Aorta (tissue), 5 donors: ENCODE measurements around the gene RAB13. TPM values are rescaled to one million over a fixed set of nuclear protein-coding genes. Genes with fewer than 3 reads are reported as not detected.

Source experiments
- ATAC-seq: fragments of 200-7000 bp; cut with Tn5 transposase; one replicate; pipeline ENCODE4 v1.9.1; 2022; ENCODE audit warnings: moderate library complexity; ENCODE audit not compliant: low FRiP score
- DNase-seq, 2 donors: peaks; one replicate each; pipeline ENCODE4 v3.0.0-alpha.2; 2020
- H3K27ac ChIP-seq, 2 donors: one replicate each; pipeline ENCODE4 v1.5.1; 2013; ENCODE audit warnings: low read length in 2 of 2, mild to moderate bottlenecking in 2 of 2, moderate library complexity in 2 of 2, control low read depth in 1 of 2, inconsistent platforms in 1 of 2, low read depth in 1 of 2
- H3K27me3 ChIP-seq, 2 donors: one replicate each; pipeline ENCODE4 v1.6.1; 2013; ENCODE audit warnings: control low read depth in 1 of 2, low read length in 1 of 2, mild to moderate bottlenecking in 1 of 2, moderate library complexity in 1 of 2; ENCODE audit not compliant: insufficient read depth in 2 of 2, control insufficient read depth in 1 of 2
- H3K36me3 ChIP-seq, 2 donors: one replicate each; pipeline ENCODE4 v1.6.1; 2013; ENCODE audit warnings: control low read depth in 1 of 2, low read length in 1 of 2, mild to moderate bottlenecking in 1 of 2; ENCODE audit not compliant: insufficient read depth in 2 of 2, control insufficient read depth in 1 of 2
- H3K4me1 ChIP-seq, 2 donors: one replicate each; pipeline ENCODE4 v1.6.1; 2013; ENCODE audit warnings: low read length in 2 of 2, control low read depth in 1 of 2, mild to moderate bottlenecking in 1 of 2, moderate library complexity in 1 of 2; ENCODE audit not compliant: insufficient read depth in 2 of 2, control insufficient read depth in 1 of 2
- H3K4me3 ChIP-seq, 2 donors: one replicate each; pipeline ENCODE4 v1.5.1; 2013; ENCODE audit warnings: low read length in 2 of 2, control low read depth in 1 of 2, mild to moderate bottlenecking in 1 of 2
- H3K9me3 ChIP-seq: one replicate; pipeline ENCODE4 v1.6.1; 2013; ENCODE audit warnings: mild to moderate bottlenecking, low read length; ENCODE audit not compliant: control insufficient read depth
- WGBS, 2 donors: extraction: QIAGEN DNeasy Blood & Tissue Kit; methylation state at CpG; one replicate each; pipeline ENCODE4 v1.1.7; 2013; 5-methylcytosine and 5-hydroxymethylcytosine counted together
- intact Hi-C, 2 donors: fragments of 100-400 bp; cut with DNase I; formaldehyde crosslinking; loops; one replicate each; pipeline versions ENCODE4 v1.14.2 to v1.15.0; 2022
- microRNA-seq, 2 donors: library from miRNA; unstranded; fragments of <30 nt; microRNA quantifications; one replicate each; pipeline ENCODE4 v1.2.0, GENCODE V29; 2020
- polyA plus RNA-seq, 2 donors: library from polyadenylated mRNA; stranded (reverse); fragments of 200-250 nt; gene quantifications; one replicate each; pipeline ENCODE4 v1.2.3, GENCODE V29; 2013
- total RNA-seq, 2 donors: library from RNA; stranded (reverse); fragmentation: NEBNext Ultra II Directional; extraction: Animal tissue kit (Norgen Biotek cat#: 25700); gene quantifications; one replicate each; pipeline ENCODE4 v1.2.1, GENCODE V29; 2021
- donor health status: healthy with polysubstance abuse.
- donor health status: Bipolar disorder and iron deficiency.
- donor health status: DM: no; HTN: no; CAD: no.
- donor health status: DM: no; HTN: no; CAD: no.
- donor health status: DM: yes; HTN: yes; CAD: no.

The RAB13 gene
- total and polyA plus RNA-seq, 4 donors = 127 to 643 (median 200) TPM

GRCh38 chr1:153936011-153936802 lies 49.9 kb downstream of the RAB13 start:
- WGBS, 2 donors = 95 to 97% methylated on average over 12 of the region's 12 CpGs
- H3K27ac ChIP-seq = no peak overlapping the region
- no peak for ATAC-seq
- H3K36me3 ChIP-seq = peaks cover 6 to 10% of the 10 kb centered on the region in 2 donors
- intact Hi-C loops = no loop called here
- peak in 1 of 2 donors; percentile 37 for DNase-seq
- no peaks in the 10 kb centered on the region for H3K9me3 ChIP-seq
- no peaks in the 10 kb centered on the region for H3K4me1 ChIP-seq
- H3K27me3 ChIP-seq = no peaks in the 10 kb centered on the region
- no peak overlapping the region for H3K4me3 ChIP-seq

GRCh38 chr1:153934746-153935145 lies 51.4 kb downstream of the RAB13 start:
- intact Hi-C loops = no loop called here
- Histone ChIP-seq H3K9me3 (no peaks in the 10 kb centered on the region), H3K27ac (no peak overlapping the region), H3K4me3 (no peak overlapping the region), H3K4me1 (no peaks in the 10 kb centered on the region), H3K27me3 (no peaks in the 10 kb centered on the region), H3K36me3 (peaks cover 6 to 11% of the 10 kb centered on the region in 2 donors)
- ATAC-seq (no peak), DNase-seq (peak in 1 of 2 donors; percentile 72)
- WGBS, 2 donors = 94 to 96% methylated on average over 9 of the region's 9 CpGs

- no peaks in the 10 kb centered on the region for H3K9me3 ChIP-seq
- intact Hi-C loops = no loop called here
- H3K4me3 ChIP-seq = no peak overlapping the region
- no peaks in the 10 kb centered on the region for H3K4me1 ChIP-seq
- H3K27ac ChIP-seq = no peak overlapping the region
- 93 to 98% methylated on average over 11 of the region's 11 CpGs for WGBS, 2 donors
- ATAC-seq = no peak
- H3K36me3 ChIP-seq = peaks cover 6 to 11% of the 10 kb centered on the region in 2 donors
- H3K27me3 ChIP-seq = no peaks in the 10 kb centered on the region
- DNase-seq = peak in 1 of 2 donors; percentile 37
These were observed 52.2 kb downstream of the RAB13 start for GRCh38 chr1:153933955-153934354.

GRCh38 chr1:153933430-153933829 lies 52.7 kb downstream of the RAB13 start:
- Histone ChIP-seq H3K27me3 (no peaks in the 10 kb centered on the region), H3K36me3 (peaks cover 6 to 11% of the 10 kb centered on the region in 2 donors), H3K4me3 (no peak overlapping the region), H3K4me1 (no peaks in the 10 kb centered on the region), H3K27ac (no peak overlapping the region), H3K9me3 (no peaks in the 10 kb centered on the region)
- DNase-seq = peak in 1 of 2 donors; percentile 67
- intact Hi-C loops = no loop called here
- no peak for ATAC-seq
- 88 to 95% methylated on average over 12 to 14 of the region's 14 CpGs for WGBS, 2 donors

GRCh38 chr1:153932156-153933131 lies 53.7 kb downstream of the RAB13 start:
- no peak overlapping the region for H3K27ac ChIP-seq
- no peaks in the 10 kb centered on the region for H3K27me3 ChIP-seq
- peak in 1 of 2 donors; percentile 65 for DNase-seq
- H3K9me3 ChIP-seq = no peaks in the 10 kb centered on the region
- H3K36me3 ChIP-seq = peaks cover 6 to 11% of the 10 kb centered on the region in 2 donors
- 93 to 95% methylated on average over 18 of the region's 18 CpGs for WGBS, 2 donors
- H3K4me3 ChIP-seq = no peak overlapping the region
- intact Hi-C loops = no loop called here
- H3K4me1 ChIP-seq = no peaks in the 10 kb centered on the region
- ATAC-seq = no peak

Small RNA genes lying within 50 kb of the gene (microRNA-seq; reads per million reads assigned to microRNA genes)
- gene MIR6737 = 0 to 3.0 reads per million in 2 donors

Other genes with a start within 250 kb of the RAB13 start
- gene SLC27A3, start 210.9 kb downstream of the RAB13 start, total RNA-seq = 10 to 100 TPM; 52.4 to 54.5 TPM
- 100 to 1,000 TPM in 1 of 2 donors, 10 to 100 TPM in 1; 26.3 to 166 TPM for gene SLC27A3, start 210.9 kb downstream of the RAB13 start, polyA plus RNA-seq
- 10 to 100 TPM; 52.3 to 67.8 TPM for gene GATAD2B, start 63.4 kb downstream of the RAB13 start, total RNA-seq
- 1 to 10 TPM; 6.4 to 7.8 TPM for gene GATAD2B, start 63.4 kb downstream of the RAB13 start, polyA plus RNA-seq
- 10 to 100 TPM; 45.7 to 94.7 TPM for gene DENND4B, start 39.6 kb downstream of the RAB13 start, total RNA-seq
- gene DENND4B, start 39.6 kb downstream of the RAB13 start, polyA plus RNA-seq = 10 to 100 TPM in 1 of 2 donors, 1 to 10 TPM in 1; 6.6 to 34.6 TPM
- 10 to 100 TPM; 31.2 to 49.7 TPM for gene CRTC2, start 27.7 kb downstream of the RAB13 start, total RNA-seq
- gene CRTC2, start 27.7 kb downstream of the RAB13 start, polyA plus RNA-seq = 10 to 100 TPM; 14.4 to 71.0 TPM
- gene SLC39A1, start 22.8 kb downstream of the RAB13 start, total RNA-seq = 10 to 100 TPM; 88.9 to 91.1 TPM
- 10 to 100 TPM; 54.5 to 96.7 TPM for gene SLC39A1, start 22.8 kb downstream of the RAB13 start, polyA plus RNA-seq
- 1 to 10 TPM; 5.0 to 8.9 TPM for gene CREB3L4, start 18.4 kb downstream of the RAB13 start, total RNA-seq
- gene CREB3L4, start 18.4 kb downstream of the RAB13 start, polyA plus RNA-seq = 10 to 100 TPM in 1 of 2 donors, 1 to 10 TPM in 1; 1.4 to 10.7 TPM
- gene JTB, start 8.7 kb downstream of the RAB13 start, total RNA-seq = 10 to 100 TPM; 84.8 to 88.3 TPM
- 100 to 1,000 TPM; 204 to 227 TPM for gene JTB, start 8.7 kb downstream of the RAB13 start, polyA plus RNA-seq
- gene RPS27, start 4.4 kb upstream of the RAB13 start, total RNA-seq = 1,000 to 10,000 TPM; 1,406 to 1,521 TPM
- gene RPS27, start 4.4 kb upstream of the RAB13 start, polyA plus RNA-seq = over 10,000 TPM; 13,485 to 25,693 TPM
- under 1 TPM; 0.12 to 0.16 TPM for gene NUP210L, start 168.7 kb upstream of the RAB13 start, total RNA-seq
- gene NUP210L, start 168.7 kb upstream of the RAB13 start, polyA plus RNA-seq = under 1 TPM in 1 of 2 donors, not detected in 1; 0.15 TPM
- gene TPM3, start 205.8 kb upstream of the RAB13 start, total RNA-seq = 100 to 1,000 TPM; 182 to 186 TPM
- 100 to 1,000 TPM in 1 of 2 donors, 10 to 100 TPM in 1; 79.7 to 138 TPM for gene TPM3, start 205.8 kb upstream of the RAB13 start, polyA plus RNA-seq
- gene CFAP141, start 220.0 kb upstream of the RAB13 start, total RNA-seq = not detected
- gene CFAP141, start 220.0 kb upstream of the RAB13 start, polyA plus RNA-seq = not detected
- 100 to 1,000 TPM; 110 to 146 TPM for gene UBAP2L, start 234.6 kb upstream of the RAB13 start, total RNA-seq
- 10 to 100 TPM; 31.9 to 63.1 TPM for gene UBAP2L, start 234.6 kb upstream of the RAB13 start, polyA plus RNA-seq